ENCODE data around the gene CDH4. TPM values are rescaled to one million over a fixed set of nuclear protein-coding genes. Genes with fewer than 3 reads are reported as not detected.

CDH4 gene
- total RNA-seq, 1 experiment from 2014 or later, result not detected

DNA sequence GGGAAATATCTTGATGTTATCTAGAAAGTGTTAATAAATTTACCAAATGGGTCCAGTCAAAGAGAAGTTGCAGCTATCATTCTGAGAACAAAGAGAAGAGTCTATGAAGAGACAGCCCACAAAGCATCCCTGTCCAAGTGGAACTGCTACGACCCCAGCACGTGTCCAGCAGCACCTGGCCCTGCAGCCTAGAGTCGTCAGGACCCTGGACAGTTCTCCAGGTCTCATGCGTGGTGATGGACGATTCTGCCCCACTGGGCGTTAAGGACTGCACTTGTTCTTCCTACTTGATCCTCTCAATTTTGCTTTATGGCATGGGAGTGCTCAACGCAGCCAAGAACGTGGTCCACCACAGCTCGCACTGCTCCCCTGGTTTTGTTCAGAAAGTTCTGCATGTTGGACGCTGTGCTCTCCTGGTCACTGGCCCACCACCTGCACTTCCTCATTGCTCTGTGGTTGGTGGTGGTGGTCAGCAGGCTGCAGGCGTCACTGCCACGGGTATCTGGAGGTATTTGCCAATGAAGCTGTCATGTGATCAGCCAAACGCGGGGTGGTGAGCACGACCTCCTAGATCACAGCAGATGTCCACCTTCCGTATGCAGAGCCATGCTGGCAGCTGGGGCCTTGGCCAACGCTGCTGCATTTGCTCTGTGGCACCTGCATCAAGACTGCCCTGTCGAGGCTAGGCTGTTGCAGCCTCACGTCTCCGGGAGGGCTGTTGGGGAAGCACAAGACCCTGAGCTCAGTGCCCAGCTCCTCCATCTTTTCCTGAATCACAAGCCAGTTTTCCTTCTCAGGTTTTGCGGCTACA is 356.4 kb downstream of the CDH4 start:
- in situ Hi-C loops (cut with HindIII; ENCODE audit: low pct_unique_long_range_greater_than_20kb, low sequenced_read_pairs), result no loop called here
- Histone ChIP-seq H3K36me3 (ENCODE audit: control insufficient read depth, insufficient read depth, low read length) (no peaks in the 10 kb centered on the region), H3K4me3 (ENCODE audit: low read depth in 2 of 2, low read length in 2 of 2) (no peak overlapping the region), H3K4me1 (ENCODE audit: control insufficient read depth, insufficient read depth, low read length) (no peaks in the 10 kb centered on the region), H3K9me3 (ENCODE audit: control insufficient read depth, insufficient read depth, low read depth, low read length) (no peaks in the 10 kb centered on the region; the same call in 1 of the 2 replicates), H3K27ac (ENCODE audit: low read length) (no peak overlapping the region), H3K27me3 (ENCODE audit: control insufficient read depth, insufficient read depth, low read length) (no peaks in the 10 kb centered on the region; the same call in 1 of the 2 replicates)
- no peak for DNase-seq (ENCODE audit: low read depth, low spot score)
- ChIA-PET CTCF (no interaction called here), POLR2A (no interaction called here)
- ATAC-seq, result no peak
- intact Hi-C loops (cut with micrococcal nuclease; ENCODE audit: unreplicated experiment), result no loop called here
- TF ChIP-seq TCF7L2 (IDR thresholded peaks at IDR 0.05; ENCODE audit: low read depth, low read length) (no peak), SIN3A (IDR thresholded peaks at IDR 0.05; ENCODE audit: borderline replicate concordance, insufficient read depth, low read depth, low read length) (no peak)
- TF ChIP-seq, protein P1, sequence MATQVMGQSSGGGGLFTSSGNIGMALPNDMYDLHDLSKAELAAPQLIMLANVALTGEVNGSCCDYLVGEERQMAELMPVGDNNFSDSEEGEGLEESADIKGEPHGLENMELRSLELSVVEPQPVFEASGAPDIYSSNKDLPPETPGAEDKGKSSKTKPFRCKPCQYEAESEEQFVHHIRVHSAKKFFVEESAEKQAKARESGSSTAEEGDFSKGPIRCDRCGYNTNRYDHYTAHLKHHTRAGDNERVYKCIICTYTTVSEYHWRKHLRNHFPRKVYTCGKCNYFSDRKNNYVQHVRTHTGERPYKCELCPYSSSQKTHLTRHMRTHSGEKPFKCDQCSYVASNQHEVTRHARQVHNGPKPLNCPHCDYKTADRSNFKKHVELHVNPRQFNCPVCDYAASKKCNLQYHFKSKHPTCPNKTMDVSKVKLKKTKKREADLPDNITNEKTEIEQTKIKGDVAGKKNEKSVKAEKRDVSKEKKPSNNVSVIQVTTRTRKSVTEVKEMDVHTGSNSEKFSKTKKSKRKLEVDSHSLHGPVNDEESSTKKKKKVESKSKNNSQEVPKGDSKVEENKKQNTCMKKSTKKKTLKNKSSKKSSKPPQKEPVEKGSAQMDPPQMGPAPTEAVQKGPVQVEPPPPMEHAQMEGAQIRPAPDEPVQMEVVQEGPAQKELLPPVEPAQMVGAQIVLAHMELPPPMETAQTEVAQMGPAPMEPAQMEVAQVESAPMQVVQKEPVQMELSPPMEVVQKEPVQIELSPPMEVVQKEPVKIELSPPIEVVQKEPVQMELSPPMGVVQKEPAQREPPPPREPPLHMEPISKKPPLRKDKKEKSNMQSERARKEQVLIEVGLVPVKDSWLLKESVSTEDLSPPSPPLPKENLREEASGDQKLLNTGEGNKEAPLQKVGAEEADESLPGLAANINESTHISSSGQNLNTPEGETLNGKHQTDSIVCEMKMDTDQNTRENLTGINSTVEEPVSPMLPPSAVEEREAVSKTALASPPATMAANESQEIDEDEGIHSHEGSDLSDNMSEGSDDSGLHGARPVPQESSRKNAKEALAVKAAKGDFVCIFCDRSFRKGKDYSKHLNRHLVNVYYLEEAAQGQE (IDR thresholded peaks at IDR 0.05; ENCODE audit: insufficient read depth in 1 of 2, low read depth in 2 of 2, low read length in 1 of 2), result peak; percentile 88 to 93
- TF ChIP-seq, protein P2, sequence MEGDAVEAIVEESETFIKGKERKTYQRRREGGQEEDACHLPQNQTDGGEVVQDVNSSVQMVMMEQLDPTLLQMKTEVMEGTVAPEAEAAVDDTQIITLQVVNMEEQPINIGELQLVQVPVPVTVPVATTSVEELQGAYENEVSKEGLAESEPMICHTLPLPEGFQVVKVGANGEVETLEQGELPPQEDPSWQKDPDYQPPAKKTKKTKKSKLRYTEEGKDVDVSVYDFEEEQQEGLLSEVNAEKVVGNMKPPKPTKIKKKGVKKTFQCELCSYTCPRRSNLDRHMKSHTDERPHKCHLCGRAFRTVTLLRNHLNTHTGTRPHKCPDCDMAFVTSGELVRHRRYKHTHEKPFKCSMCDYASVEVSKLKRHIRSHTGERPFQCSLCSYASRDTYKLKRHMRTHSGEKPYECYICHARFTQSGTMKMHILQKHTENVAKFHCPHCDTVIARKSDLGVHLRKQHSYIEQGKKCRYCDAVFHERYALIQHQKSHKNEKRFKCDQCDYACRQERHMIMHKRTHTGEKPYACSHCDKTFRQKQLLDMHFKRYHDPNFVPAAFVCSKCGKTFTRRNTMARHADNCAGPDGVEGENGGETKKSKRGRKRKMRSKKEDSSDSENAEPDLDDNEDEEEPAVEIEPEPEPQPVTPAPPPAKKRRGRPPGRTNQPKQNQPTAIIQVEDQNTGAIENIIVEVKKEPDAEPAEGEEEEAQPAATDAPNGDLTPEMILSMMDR (IDR thresholded peaks at IDR 0.05), result no peak
- no TSS peak for BruUV-seq (replicated peaks)

DNA sequence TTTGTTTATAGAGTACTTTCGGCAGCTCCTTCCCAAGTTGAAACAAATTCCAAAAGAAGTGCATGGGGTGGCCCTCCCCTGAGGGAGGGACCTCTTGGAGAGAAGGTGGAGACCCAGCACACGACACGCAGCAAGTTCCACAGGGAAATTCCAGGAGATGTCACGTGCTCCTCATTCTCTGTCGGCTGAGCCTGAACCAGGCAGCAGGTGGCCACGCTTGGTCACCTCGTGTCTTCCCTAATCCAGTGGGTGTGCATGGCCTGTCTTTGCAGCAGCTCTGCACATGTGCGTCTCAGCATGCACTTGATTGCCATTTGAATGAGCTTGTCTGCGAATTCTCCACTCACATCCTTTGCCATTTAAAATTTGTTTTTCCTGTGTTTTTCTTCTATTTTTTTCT is 357.4 kb downstream of the CDH4 start:
- ATAC-seq, result no peak
- BruUV-seq (replicated peaks), result no TSS peak
- intact Hi-C loops (cut with micrococcal nuclease; ENCODE audit: unreplicated experiment), result no loop called here

More for the DNA sequence above, 357.4 kb downstream of the CDH4 start:
- Histone ChIP-seq H3K27ac (ENCODE audit: low read length) (no peak overlapping the region), H3K9me3 (ENCODE audit: control insufficient read depth, insufficient read depth, low read depth, low read length) (no peaks in the 10 kb centered on the region; the same call in 1 of the 2 replicates), H3K4me1 (ENCODE audit: control insufficient read depth, insufficient read depth, low read length) (no peaks in the 10 kb centered on the region), H3K4me3 (ENCODE audit: low read depth in 2 of 2, low read length in 2 of 2) (no peak overlapping the region), H3K36me3 (ENCODE audit: control insufficient read depth, insufficient read depth, low read length) (no peaks in the 10 kb centered on the region), H3K27me3 (ENCODE audit: control insufficient read depth, insufficient read depth, low read length) (no peaks in the 10 kb centered on the region; the same call in 1 of the 2 replicates)
- ChIA-PET CTCF (no interaction called here), POLR2A (no interaction called here)
- no peak for TF ChIP-seq TCF7L2 (IDR thresholded peaks at IDR 0.05; ENCODE audit: low read depth, low read length)
- no peak for TF ChIP-seq POLR2AphosphoS5 (IDR thresholded peaks at IDR 0.05; ENCODE audit: low read depth, low read length)
- TF ChIP-seq, protein P1 (IDR thresholded peaks at IDR 0.05; ENCODE audit: insufficient read depth in 1 of 2, low read depth in 2 of 2, low read length in 1 of 2), result 0 out of 4 replicates have a peak, but pooled peaks of 1 of the 2 experiments have one; percentile 53
- no peak for DNase-seq (ENCODE audit: low read depth, low spot score)
- in situ Hi-C loops (cut with HindIII; ENCODE audit: low pct_unique_long_range_greater_than_20kb, low sequenced_read_pairs), result no loop called here
